NCI-H2171 treated with DMSO at 0.1 percent for 48 hours (cell line): Measurements from ENCODE around the gene MORC1.
"Not testable (repeated sequence)": the region's sequence is repeated elsewhere in the genome, so short reads cannot be mapped to it uniquely, and the experiment has no call there.

Experiments
- DNase-seq: peaks from one replicate; lab custom pipeline; 2025; lab: John Stamatoyannopoulos, UW

The MORC1 gene

GRCh38 chr3:109098079-109098644 lies 19.8 kb downstream of the MORC1 start:
- peak; percentile 46 for DNase-seq

GRCh38 chr3:109095166-109095565 lies 22.8 kb downstream of the MORC1 start:
- no peak for DNase-seq

GRCh38 chr3:109093561-109093960 lies 24.4 kb downstream of the MORC1 start:
- no peak for DNase-seq

GRCh38 chr3:109091846-109092245 lies 26.1 kb downstream of the MORC1 start:
- no peak for DNase-seq

- DNase-seq, result no peak
These were observed 28.7 kb downstream of the MORC1 start for GRCh38 chr3:109089265-109089664.

- peak; percentile 27 for DNase-seq
These were observed 36.0 kb downstream of the MORC1 start for GRCh38 chr3:109081746-109082510.

GRCh38 chr3:109080090-109080489 lies 37.8 kb downstream of the MORC1 start:
- not testable (repeated sequence) for DNase-seq

GRCh38 chr3:109073116-109073515 lies 44.8 kb downstream of the MORC1 start:
- no peak for DNase-seq

- no peak for DNase-seq
These were observed 45.7 kb downstream of the MORC1 start for GRCh38 chr3:109072194-109072593.

GRCh38 chr3:109071350-109072142 lies 46.4 kb downstream of the MORC1 start:
- DNase-seq, result no peak

GRCh38 chr3:109070211-109070610 lies 47.7 kb downstream of the MORC1 start:
- no peak for DNase-seq

- no peak for DNase-seq
These were observed 51.1 kb downstream of the MORC1 start for GRCh38 chr3:109066864-109067263.

GRCh38 chr3:109059264-109059663 lies 58.7 kb downstream of the MORC1 start:
- no peak for DNase-seq

- DNase-seq, result no peak
These were observed 60.3 kb downstream of the MORC1 start for GRCh38 chr3:109057616-109058015.

GRCh38 chr3:109057056-109057455 lies 60.9 kb downstream of the MORC1 start:
- DNase-seq, result no peak

- DNase-seq, result peak; percentile 44
These were observed 67.3 kb downstream of the MORC1 start for GRCh38 chr3:109050591-109051167.

GRCh38 chr3:109047366-109047765 lies 70.6 kb downstream of the MORC1 start:
- no peak for DNase-seq

- DNase-seq, result no peak
These were observed 72.5 kb downstream of the MORC1 start for GRCh38 chr3:109045271-109046040.

GRCh38 chr3:109035082-109035481 lies 82.9 kb downstream of the MORC1 start:
- no peak for DNase-seq

- no peak for DNase-seq
These were observed 84.8 kb downstream of the MORC1 start for GRCh38 chr3:109033000-109033660.

- DNase-seq, result no peak
These were observed 89.2 kb downstream of the MORC1 start for GRCh38 chr3:109028753-109029152.
